Ovary (tissue), 3 donors: ENCODE data around the gene EVA1A.

ENCODE experiments used
- CTCF ChIP-seq, 3 donors: fragments of 450-650 bp in 2 of 3; fragments of 200-600 bp in 1 of 3; IDR thresholded peaks; one replicate each; pipeline versions ENCODE4 v1.5.1 to v1.8.0; 2016 to 2022; ENCODE audit warnings: antibody characterized with exemption in 3 of 3, mild to moderate bottlenecking in 1 of 3
- EP300 ChIP-seq: sonication (generic); formaldehyde crosslinking; IDR thresholded peaks from one replicate; pipeline ENCODE4 v1.6.1; 2017; ENCODE audit warnings: antibody characterized with exemption
- POLR2A ChIP-seq: fragments of 450-650 bp; IDR thresholded peaks from one replicate; pipeline ENCODE4 v1.6.1; 2017; ENCODE audit warnings: antibody characterized with exemption, mild to moderate bottlenecking, moderate library complexity
- donor health status: DM: no; HTN: no; CAD: no.

GRCh38 chr2:75533135-75533534 is 27.6 kb downstream of the EVA1A start:
- no peak for TF ChIP-seq POLR2A
- TF ChIP-seq CTCF (IDR thresholded peaks at IDR 0.05): no peak
- TF ChIP-seq EP300: no peak
